Transverse colon (tissue), 4 donors: ENCODE results near the gene PCNX1. TPM values are rescaled to one million over a fixed set of nuclear protein-coding genes. Genes with fewer than 3 reads are reported as not detected.
A peak's percentile ranks its signal among the peaks of the same experiment; 100 is the strongest.

Experiments used
- DNase-seq: peaks from one replicate; pipeline ENCODE4 v3.0.0-alpha.2; 2019
- H3K27ac ChIP-seq, 4 donors: fragments of 200-600 bp; sonication (generic); 2 replicates each; pipeline ENCODE4 v1.5.1; 2016 to 2018; ENCODE audit warnings: inconsistent platforms in 4 of 4
- H3K27me3 ChIP-seq: fragments of 200-600 bp; sonication (generic); 2 replicates; pipeline ENCODE4 v1.5.1; 2017; ENCODE audit warnings: inconsistent platforms
- H3K36me3 ChIP-seq, 4 donors: fragments of 200-600 bp; sonication (generic); 2 replicates each; pipeline ENCODE4 v1.5.1; 2017 to 2019; ENCODE audit warnings: inconsistent platforms in 4 of 4
- H3K4me1 ChIP-seq, 4 donors: fragments of 200-600 bp; sonication (generic); 2 replicates each; pipeline ENCODE4 v1.5.1; 2017 to 2020; ENCODE audit warnings: inconsistent platforms in 4 of 4
- H3K4me3 ChIP-seq, 4 donors: fragments of 200-600 bp; sonication (generic); 1 replicate in 1 of 4; 2 replicates in 3 of 4; pipeline versions ENCODE4 v1.5.1 to v1.6.1; 2017 to 2019; ENCODE audit warnings: inconsistent platforms in 4 of 4
- H3K9me3 ChIP-seq, 2 donors: fragments of 200-600 bp; sonication (generic); 2 replicates each; pipeline ENCODE4 v1.5.1; 2017 to 2019; ENCODE audit warnings: inconsistent platforms in 2 of 2
- CTCF ChIP-seq, 5 experiments: fragments of 200-600 bp in 3 of 5; fragments of 450-650 bp in 2 of 5; sonication (generic) in 3 of 5; IDR thresholded peaks; 1 replicate in 2 of 5; 2 replicates in 3 of 5; pipeline ENCODE4 v1.5.1; 2016 to 2017; ENCODE audit warnings: antibody characterized with exemption in 5 of 5, inconsistent platforms in 3 of 5, mild to moderate bottlenecking in 2 of 5, moderate library complexity in 1 of 5
- EP300 ChIP-seq: sonication (generic); formaldehyde crosslinking; IDR thresholded peaks from one replicate; pipeline ENCODE4 v1.6.1; 2017; ENCODE audit warnings: antibody characterized with exemption, low read depth
- POLR2A ChIP-seq: fragments of 450-650 bp; IDR thresholded peaks from one replicate; pipeline ENCODE4 v1.6.1; 2016; ENCODE audit warnings: antibody characterized with exemption, mild to moderate bottlenecking, moderate library complexity
- POLR2AphosphoS5 ChIP-seq, 3 donors: sonication (generic); formaldehyde crosslinking; IDR thresholded peaks; one replicate each; pipeline ENCODE4 v1.6.1; 2016; ENCODE audit warnings: antibody characterized with exemption in 3 of 3
- WGBS, 2 donors: methylation state at CpG; one replicate each; pipeline ENCODE4 v1.1.5; 2018; ENCODE audit warnings: low coverage in 1 of 2; 5-methylcytosine and 5-hydroxymethylcytosine counted together
- in situ Hi-C, 4 donors: fragments of 200-750 bp; cut with MboI; loops; one replicate each; pipeline versions ENCODE4 v1.15.0 to v1.15.1; 2017; ENCODE audit warnings: low sequenced_read_pairs in 3 of 4, low pct_ligation_motif_present in 1 of 4, low pct_unique_long_range_greater_than_20kb in 1 of 4
- intact Hi-C: fragments of 100-400 bp; cut with DNase I; formaldehyde crosslinking; loops from one replicate; pipeline ENCODE4 v1.15.1; 2023; ENCODE audit warnings: low total_unique reads
- total RNA-seq, 4 donors: library from RNA; depleted of rRNA; stranded (reverse); fragments of >200 nt; gene quantifications; one replicate each; pipeline ENCODE4 v1.1.0, GENCODE V29; 2016

Gene PCNX1
- total RNA-seq, 4 donors from 2014 or later, result 15.0 to 64.6 (median 46.0) TPM

DNA sequence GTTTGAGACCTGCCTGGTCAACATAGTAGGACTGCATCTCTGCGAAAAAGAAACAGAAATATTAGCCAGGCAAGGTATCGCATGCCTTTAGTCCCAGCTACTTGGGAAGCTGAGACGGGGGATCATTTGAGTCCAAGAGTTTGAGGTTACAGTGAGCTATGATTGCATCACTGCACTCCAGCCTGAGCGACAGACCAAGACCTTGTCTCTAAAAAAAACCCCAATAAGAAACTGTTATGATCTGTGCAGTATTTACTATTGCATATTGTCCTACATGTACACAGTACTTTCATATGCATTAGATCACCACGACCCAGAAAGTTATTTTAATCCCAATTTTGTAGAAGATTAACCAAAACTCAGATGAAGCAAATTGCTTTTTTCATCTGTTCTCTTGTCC is 187.5 kb downstream of the PCNX1 start:
- no peak overlapping the region for H3K27ac ChIP-seq
- no peak for TF ChIP-seq POLR2A
- no peak for TF ChIP-seq CTCF (IDR thresholded peaks at IDR 0.05)
- TF ChIP-seq EP300, result no peak
- TF ChIP-seq POLR2AphosphoS5 (IDR thresholded peaks at IDR 0.05), result no peak
- H3K9me3 ChIP-seq, result no peaks in the 10 kb centered on the region
- no peak overlapping the region for H3K4me3 ChIP-seq
- peaks cover 0 to 12% (median 5%) of the 10 kb centered on the region in 4 donors for H3K36me3 ChIP-seq
- intact Hi-C loops, result no loop called here
- no peaks in the 10 kb centered on the region for H3K27me3 ChIP-seq
- 83 to 84% methylated on average over 4 to 5 of the region's 5 CpGs for WGBS, 2 donors
- no peaks in the 10 kb centered on the region for H3K4me1 ChIP-seq
- in situ Hi-C loops, result no loop called here
- DNase-seq, result no peak

- TF ChIP-seq POLR2A, result no peak
- no peak for TF ChIP-seq CTCF (IDR thresholded peaks at IDR 0.05)
- TF ChIP-seq EP300, result no peak
- no peak for TF ChIP-seq POLR2AphosphoS5 (IDR thresholded peaks at IDR 0.05)
- Histone ChIP-seq H3K36me3 (peaks cover 0 to 8% (median 2%) of the 10 kb centered on the region in 4 donors), H3K27me3 (no peaks in the 10 kb centered on the region), H3K9me3 (no peaks in the 10 kb centered on the region), H3K4me3 (no peak overlapping the region), H3K4me1 (no peaks in the 10 kb centered on the region), H3K27ac (no peak overlapping the region)
- DNase-seq, result no peak
- intact Hi-C loops, result no loop called here
- in situ Hi-C loops, result no loop called here
- 95 to 100% methylated on average over 2 to 5 of the region's 5 CpGs for WGBS, 2 donors
Observed at GRCh38 chr14:71096947-71097346, 189.7 kb downstream of the PCNX1 start.

DNA sequence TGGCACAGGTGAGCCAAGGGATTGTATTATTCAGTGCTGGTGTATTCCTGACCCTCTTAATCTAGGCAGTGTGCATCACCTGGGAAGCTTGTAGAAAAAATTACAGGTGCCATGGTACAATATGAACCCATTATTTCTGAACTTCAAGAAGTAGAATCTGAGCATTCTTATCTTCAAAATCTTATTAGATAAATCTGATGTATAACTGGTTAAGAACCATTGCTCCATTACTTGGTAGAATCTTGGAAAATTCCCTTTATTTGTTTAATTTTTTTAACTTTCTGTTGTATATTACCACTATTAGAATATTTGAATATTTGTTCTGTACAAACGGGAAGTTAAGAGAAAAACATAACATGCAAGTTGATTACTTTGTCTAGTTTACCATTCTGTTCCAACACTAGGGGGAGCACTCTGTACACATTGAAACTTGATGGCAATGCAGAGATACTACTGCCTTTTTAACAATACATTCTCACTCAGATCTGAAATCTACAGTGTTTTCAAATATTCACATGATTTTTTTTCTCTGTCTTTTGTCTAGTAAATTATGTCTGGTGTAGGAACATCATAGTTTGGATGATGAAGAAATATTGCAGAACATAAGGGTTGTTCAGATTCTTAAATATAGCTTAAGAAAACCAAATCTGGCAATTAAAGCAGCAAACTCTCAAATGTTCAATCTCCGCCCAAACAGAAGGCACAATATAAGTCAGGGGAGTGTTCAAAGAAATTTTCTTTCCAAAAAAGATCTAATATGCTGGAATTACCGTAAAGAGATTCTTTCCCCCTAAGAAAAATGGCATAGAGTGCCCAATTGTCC is 196.6 kb downstream of the PCNX1 start:
- no peaks in the 10 kb centered on the region for H3K27me3 ChIP-seq
- DNase-seq, result no peak
- WGBS, 2 donors, result 57 to 69% methylated on average over 3 of the region's 3 CpGs
- H3K36me3 ChIP-seq, result peaks cover 0 to 22% (median 7%) of the 10 kb centered on the region in 4 donors
- H3K9me3 ChIP-seq, result no peaks in the 10 kb centered on the region
- TF ChIP-seq POLR2A (no peak), CTCF (IDR thresholded peaks at IDR 0.05) (peak; percentile 72 to 82 (median 74)), POLR2AphosphoS5 (IDR thresholded peaks at IDR 0.05) (no peak), EP300 (no peak)
- no peak overlapping the region for H3K4me3 ChIP-seq
- intact Hi-C loops (no loop called here), in situ Hi-C loops (no loop called here)
- peaks cover 0 to 3% (median 0%) of the 10 kb centered on the region in 4 donors for H3K4me1 ChIP-seq
- no peak overlapping the region for H3K27ac ChIP-seq

DNA sequence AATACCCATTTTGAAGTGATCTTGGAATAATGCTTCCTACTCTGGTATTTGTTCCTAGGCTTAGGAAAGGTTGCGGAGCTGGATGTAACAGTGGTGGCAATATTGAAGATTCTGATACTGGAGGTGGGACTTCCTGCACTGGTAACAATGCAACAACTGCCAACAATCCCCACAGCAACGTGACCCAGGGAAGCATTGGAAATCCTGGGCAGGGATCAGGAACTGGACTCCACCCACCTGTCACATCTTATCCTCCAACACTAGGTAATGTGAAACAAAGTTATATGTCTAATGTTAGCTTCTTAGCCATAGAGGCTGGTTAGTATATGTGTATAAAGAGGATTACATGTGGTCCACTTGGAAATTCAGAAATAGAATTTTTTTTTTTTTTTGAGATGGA is 197.9 kb downstream of the PCNX1 start:
- Histone ChIP-seq H3K36me3 (peaks cover 0 to 35% (median 14%) of the 10 kb centered on the region in 4 donors), H3K4me1 (peaks cover 0 to 3% (median 0%) of the 10 kb centered on the region in 4 donors), H3K4me3 (no peak overlapping the region), H3K27me3 (no peaks in the 10 kb centered on the region), H3K27ac (no peak overlapping the region), H3K9me3 (no peaks in the 10 kb centered on the region)
- 60 to 74% methylated on average over 2 of the region's 2 CpGs for WGBS, 2 donors
- intact Hi-C loops (no loop called here), in situ Hi-C loops (no loop called here)
- no peak for TF ChIP-seq EP300
- no peak for TF ChIP-seq CTCF (IDR thresholded peaks at IDR 0.05)
- no peak for TF ChIP-seq POLR2A
- no peak for TF ChIP-seq POLR2AphosphoS5 (IDR thresholded peaks at IDR 0.05)
- DNase-seq, result no peak
